Endothelial cell of hepatic sinusoid (primary cell): Measurements from ENCODE around the gene COL18A1.

Source experiments
- in situ Hi-C: cut with HindIII; loops from 2 replicates; pipeline ENCODE4 v1.10.0; 2017; ENCODE audit warnings: low sequenced_read_pairs

The COL18A1 gene

DNA sequence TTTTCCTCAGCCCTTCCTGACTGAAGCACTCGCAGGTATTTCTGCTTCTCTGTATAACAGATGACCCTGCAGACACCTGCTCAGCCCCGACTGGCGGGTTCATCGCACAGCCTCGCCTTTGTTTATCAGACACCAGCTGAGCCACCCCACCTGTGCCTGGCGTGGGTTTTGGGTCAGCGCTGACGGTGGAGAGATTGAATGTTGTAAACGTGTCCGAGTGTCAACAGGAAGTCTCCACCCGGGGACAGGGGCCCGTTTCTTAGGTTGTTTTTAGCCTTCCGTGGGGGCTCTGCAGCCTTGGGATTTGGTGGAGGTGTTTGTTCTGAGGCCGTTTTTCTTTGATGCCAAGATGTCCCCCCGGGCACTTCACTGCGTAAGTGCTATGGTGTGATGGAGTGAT, 60.1 kb downstream of the COL18A1 start:
- in situ Hi-C loops = loop anchor here (10.0 kb wide), 1 partner anchor 260 kb away; no protein-coding TSS in a partner anchor

DNA sequence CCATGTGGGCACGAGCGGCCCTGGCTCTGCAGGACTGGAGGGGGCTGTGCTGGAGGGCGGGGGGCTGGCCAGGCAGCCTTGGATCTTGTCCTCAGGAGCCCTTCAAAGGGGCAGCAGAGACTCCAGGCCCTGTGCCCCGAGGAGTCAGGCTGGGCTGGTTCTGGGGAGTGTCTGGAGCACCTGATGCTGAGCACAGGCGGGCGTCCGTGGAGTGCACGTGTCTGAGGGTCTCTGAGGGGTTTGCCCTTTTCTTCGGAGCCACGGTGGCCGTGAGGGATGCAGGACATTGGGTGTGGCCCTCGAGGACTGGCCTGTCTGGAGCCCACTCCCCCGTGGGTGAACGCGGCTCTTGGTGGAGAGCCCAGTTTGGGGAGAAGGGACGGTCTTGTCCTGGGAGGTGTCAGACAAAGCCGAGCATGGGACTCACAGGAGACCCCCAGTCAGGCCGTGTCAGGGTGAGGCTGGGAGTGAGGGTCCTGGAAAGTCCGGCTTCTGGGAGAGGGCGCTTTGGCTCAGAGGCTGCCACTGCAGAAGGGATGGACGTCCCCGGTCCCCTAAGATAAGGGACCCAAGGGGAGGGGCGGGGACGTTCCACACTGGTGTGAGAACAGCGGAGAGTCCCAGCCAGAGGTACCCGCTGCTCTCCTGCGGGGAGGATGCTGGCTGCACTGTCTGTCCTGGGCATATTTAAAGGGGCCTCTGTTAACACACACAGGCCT, 60.8 kb downstream of the COL18A1 start:
- in situ Hi-C loops = loop anchor here (10.0 kb wide), 1 partner anchor 261 kb away; no protein-coding TSS in a partner anchor

DNA sequence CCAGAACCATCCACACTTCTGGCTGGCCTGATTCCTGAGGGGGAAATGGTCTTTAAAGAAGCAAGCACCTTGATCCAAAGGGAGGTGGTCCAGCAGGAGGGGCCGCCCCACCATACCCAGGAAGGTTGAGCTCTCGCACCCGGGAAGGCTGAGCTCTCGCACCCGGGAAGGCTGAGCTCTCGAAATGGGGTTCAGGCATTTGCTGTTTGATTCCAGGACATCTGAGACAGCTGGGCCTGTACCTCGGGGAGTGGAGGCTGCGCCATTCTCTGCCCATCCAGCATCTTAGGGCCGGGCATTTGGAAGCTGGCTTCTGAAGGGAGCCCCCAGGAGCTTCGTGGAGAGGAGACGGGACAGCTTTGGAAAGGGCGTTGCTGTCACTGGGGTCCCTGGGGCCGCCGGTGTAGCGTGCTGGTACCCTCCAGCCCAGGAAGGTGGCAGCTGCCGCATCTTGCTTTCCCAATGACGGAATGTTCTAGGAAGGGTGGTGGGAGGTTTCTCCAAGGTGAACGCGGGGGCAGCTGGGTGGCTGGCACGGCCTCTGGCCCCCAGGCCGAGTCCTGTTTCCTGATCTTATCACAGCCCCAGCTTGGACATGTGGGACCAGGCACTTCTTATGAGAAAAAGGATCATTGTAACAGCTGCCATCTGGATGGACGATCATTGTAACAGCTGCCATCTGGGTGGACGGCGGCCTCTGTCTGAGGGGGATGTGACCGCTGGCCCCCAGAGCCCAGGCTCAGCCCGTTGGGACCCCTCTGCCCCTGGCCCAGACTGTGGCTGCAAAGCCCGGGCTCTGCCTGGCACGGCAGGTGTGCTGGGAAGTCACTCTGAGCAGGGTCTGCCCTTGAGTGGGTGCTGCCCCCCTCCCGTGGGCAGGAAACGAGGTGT, 61.6 kb downstream of the COL18A1 start:
- in situ Hi-C loops = loop anchor here (10.0 kb wide), 1 partner anchor 262 kb away; no protein-coding TSS in a partner anchor

DNA sequence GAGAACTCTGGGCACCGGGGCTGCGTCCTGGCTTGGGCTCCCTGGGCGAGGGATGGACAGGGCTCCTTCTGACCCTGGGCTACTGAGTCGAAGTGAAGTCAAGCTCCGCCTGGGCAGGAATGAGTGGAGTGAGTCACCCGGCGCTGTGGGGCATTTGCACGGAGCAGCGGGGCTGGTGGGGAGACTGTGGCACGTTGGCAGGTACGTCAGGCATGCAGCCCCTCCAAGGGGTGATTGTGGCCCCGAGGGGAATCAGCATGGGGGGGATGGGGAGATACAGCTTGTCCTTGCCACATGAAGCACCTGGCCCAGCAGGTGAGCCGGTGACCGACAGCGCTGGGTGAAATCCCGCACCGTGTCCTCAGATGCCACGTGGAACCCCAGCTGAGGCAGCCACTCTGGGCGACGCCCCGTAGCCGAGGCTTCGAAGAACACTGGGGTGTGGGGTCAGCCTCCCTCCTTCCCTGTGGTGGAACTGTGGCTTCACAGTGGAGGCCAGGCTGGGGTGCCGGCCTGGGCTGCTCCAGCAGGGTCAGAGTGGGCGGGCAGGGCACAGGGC, 62.3 kb downstream of the COL18A1 start:
- in situ Hi-C loops = loop anchor here (10.0 kb wide), 1 partner anchor 262 kb away; no protein-coding TSS in a partner anchor

DNA sequence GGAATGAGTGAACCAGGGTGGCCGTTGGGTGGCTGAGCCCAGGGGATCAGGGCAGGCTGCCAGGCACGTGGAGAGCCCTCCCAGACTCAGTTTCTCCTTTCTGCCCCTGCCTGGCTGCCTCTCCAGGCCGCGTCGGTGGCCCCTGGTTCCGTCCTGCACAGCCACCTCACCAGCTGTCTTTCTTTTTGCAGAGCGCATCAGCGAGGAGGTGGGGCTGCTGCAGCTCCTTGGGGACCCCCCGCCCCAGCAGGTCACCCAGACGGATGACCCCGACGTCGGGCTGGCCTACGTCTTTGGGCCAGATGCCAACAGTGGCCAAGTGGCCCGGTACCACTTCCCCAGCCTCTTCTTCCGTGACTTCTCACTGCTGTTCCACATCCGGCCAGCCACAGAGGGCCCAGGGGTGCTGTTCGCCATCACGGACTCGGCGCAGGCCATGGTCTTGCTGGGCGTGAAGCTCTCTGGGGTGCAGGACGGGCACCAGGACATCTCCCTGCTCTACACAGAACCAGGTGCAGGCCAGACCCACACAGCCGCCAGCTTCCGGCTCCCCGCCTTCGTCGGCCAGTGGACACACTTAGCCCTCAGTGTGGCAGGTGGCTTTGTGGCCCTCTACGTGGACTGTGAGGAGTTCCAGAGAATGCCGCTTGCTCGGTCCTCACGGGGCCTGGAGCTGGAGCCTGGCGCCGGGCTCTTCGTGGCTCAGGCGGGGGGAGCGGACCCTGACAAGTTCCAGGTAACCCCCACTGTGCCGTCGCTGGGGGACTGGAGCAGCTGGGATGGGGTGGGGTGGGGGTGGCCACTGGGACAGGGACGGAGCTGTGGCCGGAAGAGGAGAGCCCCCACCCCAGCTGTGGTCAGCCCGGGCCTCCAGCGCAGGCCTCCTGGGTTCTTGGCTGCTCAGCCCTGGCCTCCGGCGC, 63.3 kb downstream of the COL18A1 start:
- in situ Hi-C loops = loop anchor here (10.0 kb wide), 1 partner anchor 264 kb away; no protein-coding TSS in a partner anchor

DNA sequence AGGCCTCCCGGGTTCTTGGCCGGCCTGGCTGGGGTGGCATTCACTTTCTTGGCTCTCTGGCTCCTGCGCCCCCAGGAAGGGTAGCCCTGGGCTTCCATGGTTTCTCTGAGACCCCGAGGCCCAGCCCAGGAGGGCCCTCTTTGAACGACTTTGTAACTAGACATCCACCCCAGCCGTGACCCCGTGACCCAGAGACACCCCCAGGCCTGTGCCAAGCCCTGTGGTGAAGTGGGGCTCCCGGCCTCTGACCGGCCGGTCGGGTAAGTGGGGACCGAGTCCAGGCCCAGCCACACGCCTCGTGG, 64.0 kb downstream of the COL18A1 start:
- in situ Hi-C loops = loop anchor here (10.0 kb wide), 1 partner anchor 264 kb away; no protein-coding TSS in a partner anchor

DNA sequence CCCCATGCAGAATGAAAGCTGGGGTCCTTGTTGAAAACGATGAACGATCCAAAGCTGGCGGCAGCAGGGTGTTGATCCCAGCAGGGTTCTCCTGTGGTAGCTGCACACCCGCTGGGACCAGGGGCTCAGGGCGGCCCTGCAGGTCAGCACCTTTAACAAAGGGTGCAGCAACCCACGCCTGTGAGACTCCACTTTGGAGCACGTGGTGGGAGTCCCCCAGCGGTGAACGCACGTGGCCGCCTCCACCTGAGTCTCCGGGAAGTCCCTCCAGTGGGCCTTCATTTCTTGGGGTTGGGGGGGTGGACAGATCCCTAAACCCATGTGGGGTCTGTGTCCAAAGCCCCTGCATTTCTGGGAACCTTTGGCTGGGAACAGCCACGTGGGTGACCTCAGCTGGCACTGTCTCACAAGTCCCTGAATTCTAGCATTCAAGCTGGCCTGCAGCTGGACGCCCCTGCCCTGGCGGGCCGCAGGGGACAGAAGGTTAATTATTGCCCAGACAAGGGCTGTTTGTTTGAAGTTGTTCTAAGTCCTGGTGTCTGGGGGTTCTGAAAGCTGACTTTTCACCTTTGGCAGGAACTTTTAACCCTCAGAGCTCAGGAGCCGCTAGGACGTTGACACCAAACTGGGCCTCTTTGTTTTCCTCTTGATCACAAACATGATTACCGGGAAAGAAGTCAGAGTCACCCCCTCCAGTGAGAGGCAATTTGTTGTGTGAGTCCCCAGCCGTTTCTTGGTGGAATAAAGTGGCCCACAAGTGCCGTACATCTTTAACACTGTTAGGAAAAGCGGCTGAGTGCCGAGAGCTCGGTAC, 64.5 kb downstream of the COL18A1 start:
- in situ Hi-C loops = loop anchor here (10.0 kb wide), 1 partner anchor 265 kb away; no protein-coding TSS in a partner anchor

DNA sequence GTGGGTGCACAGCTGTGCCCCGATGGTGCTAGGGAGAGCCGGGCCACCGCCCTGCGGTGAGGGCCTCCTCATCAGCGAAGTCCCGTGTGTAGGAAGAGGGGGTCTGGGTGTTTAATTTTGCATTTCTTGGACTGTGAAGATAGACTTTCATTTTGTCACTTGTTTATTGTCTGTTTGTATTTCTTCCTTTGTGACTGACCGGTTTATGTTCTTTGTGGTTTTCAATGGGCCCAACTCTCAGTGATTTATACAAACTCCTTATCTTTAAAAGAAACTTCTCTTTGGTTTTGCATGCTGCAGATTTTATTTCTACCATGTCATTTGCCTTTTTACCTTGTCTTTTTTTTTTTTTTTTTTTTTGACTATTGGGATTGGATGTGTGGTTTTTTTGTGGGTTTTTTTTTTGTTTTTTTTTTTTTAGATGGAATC, 65.1 kb downstream of the COL18A1 start:
- in situ Hi-C loops = no loop called here

DNA sequence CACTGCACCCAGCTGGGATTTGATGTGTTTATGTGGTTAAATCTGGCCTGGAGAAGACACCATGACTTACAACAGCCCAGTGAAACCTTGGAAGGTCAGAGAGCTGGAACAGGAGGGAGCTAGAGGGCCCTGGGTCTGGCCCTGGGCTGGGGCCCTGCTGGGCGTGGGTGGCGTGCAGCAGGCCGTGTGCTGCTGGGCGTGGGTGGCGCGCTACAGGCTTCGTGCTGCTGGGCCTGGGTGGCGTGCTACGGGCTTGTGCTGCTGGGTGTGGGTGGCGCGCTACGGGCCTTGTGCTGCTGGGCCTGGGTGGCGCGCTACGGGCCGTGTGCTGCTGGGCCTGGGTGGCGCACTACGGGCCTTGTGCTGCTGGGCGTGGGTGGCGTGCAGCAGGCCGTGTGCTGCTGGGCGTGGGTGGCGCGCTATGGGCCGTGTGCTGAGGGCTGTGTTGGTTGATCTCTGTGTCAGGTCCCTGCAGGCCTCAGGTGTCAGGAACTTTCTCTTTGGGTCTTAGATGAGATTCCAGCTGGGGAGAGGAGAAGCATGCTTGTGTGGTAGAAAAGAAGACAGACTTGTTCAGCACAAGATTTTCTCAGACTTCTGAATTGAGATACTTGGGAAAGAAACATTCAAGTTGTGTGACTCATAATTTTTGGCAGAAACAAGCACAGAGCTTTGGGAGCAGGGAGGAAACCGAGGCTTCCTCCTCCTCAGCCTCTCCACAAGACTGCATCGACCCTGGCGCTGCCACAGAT, 66.0 kb downstream of the COL18A1 start:
- in situ Hi-C loops = no loop called here

DNA sequence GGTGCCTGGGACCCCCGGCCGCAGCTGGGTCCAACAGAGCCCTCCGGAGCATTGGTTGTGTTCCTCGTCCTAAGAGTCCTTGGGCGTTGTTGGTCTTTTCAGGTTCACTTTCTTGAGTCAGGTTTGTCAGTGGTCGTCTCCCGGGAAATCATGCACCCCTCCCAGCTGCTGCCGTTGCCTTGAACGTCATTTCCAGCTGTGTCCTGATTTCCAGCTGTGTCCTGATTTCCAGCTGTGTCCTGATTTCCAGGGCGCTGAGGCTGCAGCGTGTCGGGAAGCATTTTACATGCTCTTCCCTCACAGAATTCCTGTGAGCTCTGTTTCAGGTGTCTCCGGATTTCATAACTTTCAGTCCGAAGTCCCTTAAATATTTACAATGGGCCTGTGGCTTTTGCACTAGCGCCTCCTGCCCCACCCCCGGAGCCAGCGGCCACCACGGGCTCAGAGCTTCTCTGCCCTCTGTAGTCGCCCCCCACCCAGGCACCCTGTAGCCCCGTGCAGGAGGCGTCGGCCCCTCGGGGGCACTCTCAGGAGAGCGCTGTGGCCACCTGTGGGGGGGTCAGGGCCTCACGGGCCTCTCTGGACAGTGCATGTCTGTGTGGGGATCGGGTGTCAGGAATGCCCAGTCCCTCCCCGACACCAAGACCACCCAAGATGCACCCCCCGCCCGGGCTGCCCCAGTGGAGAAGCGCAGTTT, 66.7 kb downstream of the COL18A1 start:
- in situ Hi-C loops = no loop called here

DNA sequence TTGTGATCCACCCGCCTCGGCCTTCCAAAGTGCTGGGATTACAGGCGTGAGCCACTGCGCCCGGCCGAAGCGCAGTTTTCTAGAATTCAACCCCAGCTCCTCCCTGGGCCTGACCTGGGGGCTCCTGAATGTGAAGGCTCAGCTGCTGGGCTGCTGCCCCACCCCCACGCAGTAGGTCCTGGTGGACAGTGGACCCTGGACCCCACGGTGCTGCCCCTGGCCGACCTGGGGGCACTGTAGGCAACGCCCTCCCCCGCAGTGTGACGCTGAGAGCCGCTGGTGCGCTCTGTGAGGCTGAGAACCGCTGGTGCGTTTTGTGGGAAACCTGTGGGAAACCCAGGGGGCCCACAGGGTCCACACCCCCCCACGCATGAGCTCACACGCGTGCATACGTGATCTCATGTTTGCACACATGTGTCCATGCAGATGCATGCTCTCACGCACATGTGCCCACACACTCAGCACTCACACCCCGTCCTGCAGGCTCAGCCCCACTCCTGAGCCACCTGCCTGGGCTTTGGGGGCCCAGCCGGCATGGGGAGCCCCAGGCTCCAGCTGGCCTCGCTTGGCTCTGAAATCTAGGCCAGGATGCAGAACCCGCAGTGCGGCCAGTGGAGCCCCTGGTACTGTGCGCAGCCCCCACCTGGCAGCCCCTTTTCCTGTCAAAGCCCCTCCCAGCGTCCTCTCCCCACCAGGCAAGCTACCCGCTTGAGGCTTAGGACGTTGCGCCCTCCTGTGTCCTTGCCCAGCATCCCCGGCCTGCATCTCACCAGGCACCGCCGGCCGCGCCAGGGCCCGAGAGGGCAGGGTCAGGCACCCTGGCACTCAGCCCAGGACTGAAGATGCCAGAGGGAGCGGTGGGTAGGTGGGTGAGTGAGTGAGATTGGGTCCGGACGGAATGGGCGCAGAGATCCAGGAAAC, 67.7 kb downstream of the COL18A1 start:
- in situ Hi-C loops = no loop called here

DNA sequence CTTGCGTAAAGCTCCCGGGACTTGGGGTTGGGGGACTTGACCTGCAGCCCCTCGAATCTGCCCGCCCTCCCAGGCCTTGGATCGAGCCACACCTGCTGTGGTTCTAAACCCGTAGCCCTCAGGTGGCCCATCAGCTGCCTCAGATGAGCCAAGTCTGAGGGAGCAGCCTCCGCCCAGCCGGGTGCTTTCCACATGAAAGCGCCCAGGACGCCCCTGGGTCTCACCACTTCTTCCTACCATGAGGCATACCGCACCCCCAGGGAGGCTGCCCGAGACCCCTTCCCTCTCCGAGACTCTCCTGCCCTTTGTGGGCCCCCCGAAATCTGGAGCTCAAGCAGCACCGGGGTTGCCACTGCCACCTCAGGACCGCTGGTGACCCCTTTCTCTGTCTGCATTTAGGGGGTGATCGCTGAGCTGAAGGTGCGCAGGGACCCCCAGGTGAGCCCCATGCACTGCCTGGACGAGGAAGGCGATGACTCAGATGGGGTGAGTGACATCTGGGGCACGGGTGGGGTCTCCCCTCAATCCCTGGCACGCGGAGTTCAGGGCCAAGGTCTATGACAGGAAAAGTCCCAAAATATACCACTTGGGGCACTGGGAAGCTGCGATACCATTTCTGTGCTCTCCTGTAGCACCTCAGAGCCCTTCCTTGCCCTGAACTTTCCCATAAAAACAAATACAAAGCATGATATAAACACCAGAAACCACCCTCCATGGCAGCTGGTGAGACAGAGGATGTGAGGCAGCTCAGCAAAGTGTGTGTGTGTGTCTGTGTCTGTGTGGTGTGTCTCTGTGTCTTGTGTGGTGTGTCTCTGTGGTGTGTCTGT, 68.7 kb downstream of the COL18A1 start:
- in situ Hi-C loops = no loop called here

DNA sequence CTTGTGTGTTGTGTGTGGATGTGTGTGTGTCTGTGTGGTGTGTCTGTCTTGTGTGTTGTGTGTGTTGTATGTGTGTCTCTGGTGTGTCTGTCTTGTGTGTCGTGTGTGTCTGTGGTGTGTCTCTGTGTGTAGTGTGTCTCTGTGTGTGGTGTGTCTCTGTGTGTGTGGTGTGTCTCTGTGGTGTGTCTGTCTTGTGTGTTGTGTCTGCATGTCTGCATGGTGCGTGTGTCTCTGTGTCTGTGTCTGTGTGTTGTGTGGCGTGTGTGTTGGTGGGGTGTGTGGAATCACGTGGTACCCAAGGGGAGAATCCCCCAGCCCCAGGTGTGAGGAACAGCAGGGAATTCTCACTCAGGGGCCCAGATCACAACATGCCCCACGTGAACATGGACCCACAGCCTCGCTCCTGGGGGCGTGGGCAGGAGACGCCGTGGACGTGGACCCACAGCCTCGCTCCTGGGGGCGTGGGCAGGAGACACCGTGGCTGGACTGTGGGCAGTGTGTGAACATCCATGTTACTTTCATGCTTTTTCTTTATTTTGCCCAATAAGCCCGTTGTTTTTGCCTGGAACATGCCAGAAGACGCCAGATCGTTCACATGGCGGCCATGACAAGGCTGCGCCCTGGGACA, 69.5 kb downstream of the COL18A1 start:
- in situ Hi-C loops = no loop called here

DNA sequence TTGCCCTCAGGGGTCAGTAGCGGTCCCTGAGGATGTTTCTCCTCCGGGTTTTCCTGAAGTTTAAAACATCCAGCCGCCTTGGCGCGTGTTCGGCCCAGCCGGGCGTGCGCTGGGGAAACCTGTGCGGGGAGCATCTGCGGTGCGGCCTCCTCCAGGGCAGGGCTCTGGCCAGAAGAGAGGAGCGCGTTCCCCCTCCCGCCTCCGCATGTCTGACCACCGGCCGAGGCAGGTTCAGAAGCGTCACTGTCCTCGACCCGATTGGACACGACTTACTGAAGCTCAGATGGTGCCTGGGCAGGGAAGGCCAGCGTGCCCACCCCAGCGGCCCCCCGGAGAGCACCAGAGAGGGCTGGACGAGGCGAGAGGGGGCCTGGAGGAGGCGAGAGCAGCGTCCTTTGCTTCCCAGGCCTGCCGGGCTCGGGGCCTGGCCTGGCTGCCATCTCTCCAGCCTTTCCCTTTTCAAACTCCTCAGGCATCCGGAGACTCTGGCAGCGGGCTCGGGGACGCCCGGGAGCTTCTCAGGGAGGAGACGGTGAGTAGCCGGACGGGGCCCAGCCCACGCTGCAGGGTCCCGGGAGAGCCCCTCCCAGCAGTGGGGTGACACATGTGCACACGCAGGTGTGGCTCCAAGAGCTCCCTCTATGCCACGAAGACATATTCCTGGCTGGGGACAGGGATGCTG, 70.2 kb downstream of the COL18A1 start:
- in situ Hi-C loops = no loop called here

DNA sequence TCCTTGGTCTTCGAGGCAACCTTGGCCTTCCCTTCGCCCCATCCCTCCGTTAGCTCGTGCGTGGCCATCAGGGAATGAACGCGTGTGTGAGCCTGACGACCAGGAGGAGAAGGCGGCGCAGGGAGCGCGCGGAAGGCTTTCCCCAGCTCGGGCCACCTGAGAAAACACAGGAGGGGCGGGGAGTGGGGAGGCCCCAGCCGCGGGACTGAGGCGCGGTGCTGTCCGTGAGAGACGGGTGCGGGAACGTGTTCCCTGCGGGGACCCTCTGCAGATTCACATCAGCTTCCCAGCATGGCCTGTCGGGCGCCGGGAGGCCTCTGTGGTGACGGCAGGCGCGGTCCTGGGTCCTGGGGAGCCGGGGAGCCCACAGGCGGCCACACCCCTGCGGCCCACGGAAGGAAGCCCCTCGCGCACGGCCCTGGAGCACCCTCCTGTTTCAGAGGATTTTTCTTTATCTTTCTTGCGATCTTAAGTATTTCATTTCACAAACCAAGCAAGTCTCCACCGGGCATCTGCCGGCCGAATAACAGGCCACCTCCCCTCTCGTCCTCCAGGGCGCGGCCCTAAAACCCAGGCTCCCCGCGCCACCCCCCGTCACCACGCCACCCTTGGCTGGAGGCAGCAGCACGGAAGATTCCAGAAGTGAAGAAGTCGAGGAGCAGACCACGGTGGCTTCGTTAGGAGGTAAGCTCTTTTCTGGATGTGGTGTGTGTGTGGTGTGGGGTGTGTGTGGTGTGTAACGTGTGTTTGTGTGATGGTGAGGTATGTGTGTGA, 71.0 kb downstream of the COL18A1 start:
- in situ Hi-C loops = no loop called here
